Measurements from ENCODE around the gene LHPP.

- TF ChIP-seq CTCF (conservative IDR thresholded peaks at IDR 0.05) (no peak), EZH2 (IDR thresholded peaks at IDR 0.05; ENCODE audit: low read depth) (no peak)
These were observed 43.7 kb downstream of the LHPP start for GRCh38 chr10:124505279-124505678.
